HG03025 (cell line): ENCODE data around the gene PRR14L.
"Not testable (repeated sequence)": the region's sequence is repeated elsewhere in the genome, so short reads cannot be mapped to it uniquely, and the experiment has no call there.

Source experiments
- ATAC-seq: cut with Tn5 transposase; IDR thresholded peaks from one replicate; pipeline ENCODE4 v1.9.1; 2021; ENCODE audit warnings: mild to moderate bottlenecking, moderate library complexity; ENCODE audit not compliant: unreplicated experiment, low FRiP score

The PRR14L gene

DNA sequence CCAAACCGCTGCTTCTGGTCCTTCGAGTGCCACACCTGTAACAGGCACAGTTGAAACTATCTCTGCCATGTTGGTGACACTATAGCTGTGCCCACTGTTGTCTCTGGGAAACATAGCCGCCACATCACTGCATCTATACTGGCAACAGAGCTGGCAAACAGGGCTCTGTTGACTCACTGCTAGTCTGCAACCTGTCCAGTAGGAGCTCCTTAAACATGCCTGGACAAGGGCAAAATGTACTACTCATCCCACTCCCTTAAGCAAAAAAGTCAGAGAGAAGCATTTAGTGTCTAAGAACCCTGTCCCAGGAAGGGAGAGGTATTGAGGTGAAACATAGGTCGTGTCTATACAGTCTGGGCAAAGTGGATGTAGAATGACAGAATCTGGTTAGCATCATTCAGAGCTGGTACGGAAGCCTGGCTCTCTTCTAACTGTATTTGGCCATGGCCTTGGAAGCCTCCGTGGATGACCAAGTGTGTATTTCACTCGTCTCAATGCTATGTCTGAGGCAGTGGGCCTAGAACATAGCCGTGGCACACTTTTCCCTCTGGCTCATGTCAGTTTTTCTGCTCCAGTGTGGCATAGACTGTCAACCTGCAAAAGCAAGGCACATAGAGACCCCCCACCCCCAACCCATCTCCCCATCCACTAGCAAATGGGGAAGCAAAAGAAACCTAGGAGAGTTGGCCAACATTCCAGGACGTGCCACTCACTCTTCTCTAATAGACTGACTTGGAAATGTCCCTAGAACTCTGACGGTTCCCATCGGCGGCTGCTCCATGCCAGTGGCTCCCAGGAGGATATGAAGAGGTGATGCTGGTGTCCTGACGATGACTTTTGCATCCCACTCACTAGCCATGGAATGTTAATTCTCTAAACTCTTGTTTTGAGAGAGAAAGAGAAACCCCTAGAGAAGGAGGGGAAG, 66.5 kb downstream of the PRR14L start:
- ATAC-seq, result no peak

DNA sequence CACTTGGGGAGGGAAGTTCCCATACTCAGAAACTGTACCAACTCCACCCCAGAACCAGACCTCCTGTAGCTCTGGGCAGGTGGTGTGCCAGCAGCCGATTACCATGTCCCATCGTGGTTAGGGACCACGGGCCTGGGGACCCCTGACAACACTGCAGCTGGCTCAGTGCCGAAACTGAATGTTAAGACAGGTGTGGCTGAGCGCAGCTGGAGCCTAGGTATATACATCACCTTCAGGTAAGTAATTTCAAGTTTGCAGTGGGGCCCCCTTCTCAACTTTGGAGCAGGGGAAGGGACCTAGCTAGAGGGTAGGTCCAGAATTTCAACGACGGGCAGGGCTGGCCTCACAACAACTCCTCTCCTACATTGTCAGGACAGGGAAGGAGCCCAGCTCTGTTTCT, 67.2 kb downstream of the PRR14L start:
- no peak for ATAC-seq

DNA sequence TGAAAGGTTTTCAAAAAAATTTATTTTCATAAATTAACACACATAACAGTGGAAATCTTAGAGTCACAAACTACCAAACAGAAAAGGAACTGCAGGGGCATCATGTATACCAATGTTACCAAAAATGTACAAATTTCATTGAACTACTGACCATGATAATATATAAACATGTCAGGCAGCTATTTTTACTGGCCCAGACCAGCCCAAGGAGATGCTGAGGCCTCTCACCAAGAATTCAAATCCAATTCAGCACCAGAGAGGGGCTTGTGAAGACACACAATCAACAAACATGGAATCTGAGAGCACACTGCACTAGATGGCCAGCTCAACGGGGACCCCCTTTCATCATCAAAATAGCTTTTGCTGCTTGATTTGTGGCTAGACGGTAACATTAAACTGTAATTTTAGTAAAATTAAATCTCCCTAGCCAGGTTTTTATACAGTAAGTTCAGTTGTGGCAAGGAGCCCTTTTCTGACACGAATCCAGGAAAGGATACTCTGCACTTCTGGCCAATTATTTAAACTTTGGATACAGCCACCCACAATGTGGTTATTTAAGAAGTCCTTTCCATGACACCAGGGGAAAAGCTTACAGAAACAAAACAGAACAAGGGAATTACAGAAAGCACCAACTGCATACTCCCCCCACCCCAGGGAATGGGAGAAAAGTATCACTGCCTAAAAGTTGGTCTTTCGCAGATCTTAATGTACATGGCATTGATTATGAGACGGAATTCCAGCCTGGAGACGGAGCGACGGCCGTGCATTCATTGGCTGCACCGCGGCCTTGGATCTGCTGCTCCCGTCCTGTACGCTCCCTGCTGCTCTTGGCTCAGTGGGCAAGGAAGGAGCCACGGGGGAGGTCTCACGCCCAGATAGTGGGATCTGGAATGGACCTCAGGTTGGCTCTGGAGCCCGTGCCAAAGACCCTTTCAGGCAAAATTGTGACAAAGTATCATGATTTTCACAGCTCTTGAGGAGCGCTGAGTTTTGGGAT, 68.3 kb downstream of the PRR14L start:
- ATAC-seq, result no peak

DNA sequence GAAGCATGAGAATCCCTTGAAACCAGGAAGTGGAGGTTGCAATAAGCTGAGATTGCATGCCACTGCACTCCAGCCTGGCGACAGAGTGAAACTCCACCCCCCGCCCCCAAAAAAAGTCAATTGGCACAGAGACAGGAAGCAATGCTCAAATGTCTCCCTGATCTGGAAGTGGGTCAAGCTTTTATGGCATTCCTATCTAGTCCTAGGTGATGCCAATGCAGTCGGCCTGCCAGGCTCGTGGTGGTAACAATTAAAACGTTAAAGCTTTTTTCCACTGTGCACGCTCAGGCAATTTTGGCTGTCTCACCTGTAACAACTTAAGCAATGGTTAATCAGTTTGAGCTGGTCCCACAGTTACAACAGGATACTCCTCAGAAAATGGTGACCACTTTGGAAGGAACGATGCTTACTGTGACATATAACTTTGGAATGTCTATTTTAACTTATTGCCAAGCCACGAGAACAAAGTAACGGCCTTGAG, 69.0 kb downstream of the PRR14L start:
- no peak for ATAC-seq

DNA sequence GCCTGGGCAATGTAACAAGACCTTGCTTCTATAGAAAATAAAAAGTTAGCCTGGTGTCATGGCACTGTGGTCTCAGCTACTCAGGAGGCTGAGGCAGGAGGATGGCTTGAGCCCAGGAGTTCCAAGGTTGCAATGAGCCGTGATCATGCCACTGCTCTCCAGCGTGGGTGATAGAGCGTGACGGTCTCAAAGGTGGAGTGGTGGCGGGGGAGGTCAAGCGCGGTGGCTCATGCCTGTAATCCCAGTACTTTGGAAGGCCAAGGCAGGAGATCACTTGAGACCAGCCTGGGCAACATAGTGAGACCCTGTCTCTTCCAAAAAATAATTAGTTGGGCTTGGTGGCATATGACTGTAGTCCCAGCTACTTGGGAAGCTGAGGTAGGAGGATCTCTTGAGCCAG, 71.2 kb downstream of the PRR14L start:
- ATAC-seq, result no peak

DNA sequence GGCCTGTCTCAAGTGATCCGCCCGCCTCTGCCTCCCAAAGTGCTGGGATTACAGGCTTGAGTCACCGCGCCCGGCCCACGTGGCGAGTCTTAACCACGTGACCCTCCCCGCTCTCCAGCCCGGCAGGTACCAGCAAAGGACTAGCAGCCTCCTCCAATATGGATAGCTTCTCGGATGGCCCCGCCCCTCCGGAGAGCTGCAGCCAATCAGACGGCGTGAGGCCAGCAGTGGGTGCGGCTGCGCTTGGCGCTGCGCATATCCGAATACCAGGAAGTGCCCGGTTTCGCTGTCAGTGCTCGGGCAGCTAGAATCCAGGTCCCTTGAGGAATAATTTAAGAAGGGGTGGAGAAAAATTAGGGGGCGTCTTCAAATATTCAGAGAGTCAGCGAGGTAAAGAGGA, 73.2 kb downstream of the PRR14L start:
- no peak for ATAC-seq

DNA sequence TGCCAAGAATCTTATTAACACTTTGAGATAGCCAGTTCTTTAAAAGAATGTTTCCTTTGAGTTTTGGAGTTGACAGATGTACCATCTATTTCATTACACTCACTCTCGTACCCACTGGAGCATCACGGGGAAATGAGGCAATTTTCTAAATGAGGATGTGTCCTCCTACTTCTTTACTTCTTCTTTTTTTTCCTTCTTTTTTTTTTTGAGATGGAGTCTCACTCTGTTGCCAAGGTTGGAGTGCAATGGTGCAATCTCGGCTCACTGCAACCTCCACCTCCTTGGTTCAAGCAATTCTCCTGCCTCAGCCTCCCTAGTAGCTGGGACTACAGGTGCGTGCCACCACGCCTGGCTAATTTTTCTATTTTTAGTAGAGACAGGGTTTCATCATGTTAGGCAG, 75.7 kb downstream of the PRR14L start:
- ATAC-seq, result not testable (repeated sequence)

DNA sequence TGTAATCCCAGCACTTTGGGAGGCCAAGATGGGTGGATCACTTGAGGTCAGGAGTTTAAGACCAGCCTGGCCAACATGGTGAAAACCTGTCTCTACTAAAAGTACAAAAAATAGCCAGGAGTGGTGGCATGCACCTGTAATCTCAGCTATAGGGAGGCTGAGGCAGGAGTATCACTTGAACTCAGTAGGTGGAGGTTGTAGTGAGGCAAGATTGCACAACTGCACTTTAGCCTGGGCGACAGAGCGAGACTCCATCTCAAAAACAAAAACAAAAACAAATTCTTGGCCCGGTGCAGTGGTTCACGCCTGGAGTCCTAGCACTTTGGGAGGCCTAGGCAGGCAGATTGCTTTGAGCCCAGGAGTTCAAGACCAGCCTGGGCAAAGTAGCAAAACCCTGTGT, 81.1 kb downstream of the PRR14L start:
- ATAC-seq, result not testable (repeated sequence)

DNA sequence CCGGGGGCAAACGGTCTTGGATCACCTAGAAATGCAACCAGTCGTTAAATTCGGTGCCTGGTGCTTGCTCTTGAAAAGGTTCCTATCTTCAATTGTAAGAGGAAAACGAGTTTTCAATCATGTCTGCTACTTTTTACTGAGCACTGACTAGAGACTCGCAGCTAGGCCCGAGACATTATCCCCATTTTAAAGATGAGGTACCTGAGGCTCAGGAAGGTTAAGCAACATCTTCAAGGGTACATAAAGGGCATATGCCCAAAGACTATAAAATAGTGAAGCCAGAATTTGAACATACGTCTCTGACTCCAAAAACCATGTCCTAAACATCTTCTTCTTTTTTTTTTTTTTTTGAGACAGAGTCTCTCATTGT, 87.3 kb downstream of the PRR14L start:
- ATAC-seq, result no peak

DNA sequence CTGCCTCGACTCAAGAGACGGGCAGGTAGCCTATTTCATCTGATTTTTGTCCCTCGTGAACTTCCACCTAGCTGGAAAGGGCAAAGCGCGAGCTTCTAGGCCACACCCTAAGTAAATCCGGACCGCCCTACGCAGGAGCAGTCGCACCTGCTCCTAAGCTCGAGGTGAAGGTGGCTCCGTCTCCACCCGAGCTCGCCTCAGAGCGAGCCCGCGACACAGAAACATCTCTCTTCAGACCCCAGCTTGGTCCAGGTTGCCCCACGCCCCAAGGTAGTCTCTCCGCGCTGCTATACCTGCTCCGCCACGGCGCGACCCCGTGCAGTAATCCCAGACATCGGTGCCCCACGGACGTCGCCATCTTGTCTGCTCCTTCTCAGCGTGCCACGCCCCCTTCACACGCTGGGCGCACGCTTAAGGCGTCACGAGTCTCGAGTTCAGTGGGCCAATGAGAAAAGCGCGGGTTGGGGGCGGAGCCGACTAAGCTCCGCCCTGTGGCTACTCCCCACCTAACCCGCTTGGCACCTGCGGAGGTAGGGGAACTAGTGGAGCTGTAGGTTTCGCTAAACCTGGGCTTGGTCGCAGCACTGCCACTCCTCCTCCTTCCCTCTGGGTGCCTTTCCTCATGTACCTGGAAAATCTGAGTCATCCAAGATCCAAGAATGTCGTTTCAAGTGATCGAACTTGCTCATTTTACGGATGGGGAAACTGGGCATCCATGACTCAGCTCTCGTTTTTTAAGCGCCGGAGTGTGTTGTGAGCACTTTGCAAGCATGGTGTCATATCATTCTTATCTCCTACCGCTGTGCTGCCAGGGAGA, 87.9 kb downstream of the PRR14L start, which contains the start of gene PISD:
Gene PISD (minus strand): TSS at position 365 of the 817 bp plus-strand sequence. CDS start 7 bp downstream, at position 358.
- ATAC-seq, result peak; percentile 88

DNA sequence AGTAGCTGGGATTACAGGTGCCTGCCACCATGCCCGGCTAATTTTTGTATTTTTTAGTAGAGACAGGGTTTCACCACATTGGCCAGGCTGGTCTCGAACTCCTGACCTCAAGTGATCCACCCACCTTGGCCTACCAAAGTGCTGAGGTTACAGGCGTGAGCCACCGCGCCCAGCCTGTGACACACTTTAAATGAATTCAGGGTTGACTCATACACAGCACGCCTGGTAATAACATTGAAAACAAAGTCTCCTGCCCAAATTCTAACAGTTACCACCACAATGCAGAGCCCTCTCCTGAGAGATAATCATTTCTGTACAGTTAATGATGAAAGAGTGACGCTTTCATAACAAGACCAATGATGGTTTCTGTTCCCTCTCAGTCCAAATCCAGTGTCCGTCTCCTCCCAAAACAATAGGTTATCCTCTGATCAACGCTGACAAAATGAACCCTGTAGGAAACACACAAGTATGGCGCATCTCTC, 89.0 kb downstream of the PRR14L start:
- ATAC-seq, result not testable (repeated sequence)

DNA sequence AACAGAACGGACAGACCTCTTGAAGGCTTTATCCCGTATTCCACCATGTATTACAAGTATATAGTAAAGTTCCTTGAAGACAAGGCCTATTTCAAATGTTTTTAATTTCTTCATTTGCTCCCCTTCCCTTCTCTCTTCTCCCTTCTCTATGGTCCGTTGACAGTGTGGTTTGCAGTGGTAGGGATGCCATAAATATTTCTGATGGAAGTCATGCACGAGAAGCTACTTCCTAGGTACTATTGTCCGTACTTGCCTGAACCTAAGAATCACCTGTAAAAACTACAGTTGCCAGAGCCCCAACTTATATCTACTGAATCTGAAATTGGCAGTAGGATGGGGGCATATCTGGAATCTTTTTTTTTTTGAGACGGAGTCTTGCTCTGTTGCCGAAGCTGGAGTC, 90.7 kb downstream of the PRR14L start:
- no peak for ATAC-seq

DNA sequence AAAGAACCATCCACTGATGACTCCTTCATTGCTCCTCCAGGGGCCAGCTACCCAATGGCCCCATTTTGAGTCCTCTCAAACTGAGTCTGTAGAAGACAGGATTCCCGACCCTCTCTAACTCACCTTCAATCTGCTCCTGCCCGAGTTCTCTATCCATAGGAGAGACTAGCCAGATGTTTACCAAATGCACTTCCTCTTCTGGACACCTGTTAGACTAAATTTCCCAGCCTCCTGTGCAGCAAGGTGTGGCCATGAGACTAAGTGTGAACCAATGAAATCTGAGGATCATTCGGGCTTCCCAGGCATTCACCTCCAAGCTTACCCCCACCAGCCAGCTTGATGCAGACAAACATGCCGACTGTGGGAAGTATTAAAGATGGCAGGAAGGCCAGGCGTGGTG, 95.5 kb downstream of the PRR14L start:
- no peak for ATAC-seq

DNA sequence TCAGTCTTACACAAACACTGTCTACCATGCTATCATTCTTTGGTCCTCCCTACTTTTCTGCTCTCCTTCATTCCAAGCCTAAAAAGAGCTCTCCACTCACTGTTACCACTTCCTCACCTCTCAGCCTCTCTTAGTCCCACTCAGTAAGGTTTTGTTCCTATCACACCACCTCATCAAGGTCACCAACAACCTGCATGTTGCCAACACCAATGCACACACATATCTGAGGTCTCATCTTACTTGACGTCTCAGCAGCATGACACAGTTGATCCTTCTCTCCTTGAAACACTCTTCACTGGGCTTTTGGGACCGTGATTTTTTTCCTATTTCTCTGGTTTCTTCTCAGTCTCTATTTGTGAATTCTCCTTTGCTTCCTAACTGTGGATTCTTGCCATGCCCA, 96.0 kb downstream of the PRR14L start:
- no peak for ATAC-seq

DNA sequence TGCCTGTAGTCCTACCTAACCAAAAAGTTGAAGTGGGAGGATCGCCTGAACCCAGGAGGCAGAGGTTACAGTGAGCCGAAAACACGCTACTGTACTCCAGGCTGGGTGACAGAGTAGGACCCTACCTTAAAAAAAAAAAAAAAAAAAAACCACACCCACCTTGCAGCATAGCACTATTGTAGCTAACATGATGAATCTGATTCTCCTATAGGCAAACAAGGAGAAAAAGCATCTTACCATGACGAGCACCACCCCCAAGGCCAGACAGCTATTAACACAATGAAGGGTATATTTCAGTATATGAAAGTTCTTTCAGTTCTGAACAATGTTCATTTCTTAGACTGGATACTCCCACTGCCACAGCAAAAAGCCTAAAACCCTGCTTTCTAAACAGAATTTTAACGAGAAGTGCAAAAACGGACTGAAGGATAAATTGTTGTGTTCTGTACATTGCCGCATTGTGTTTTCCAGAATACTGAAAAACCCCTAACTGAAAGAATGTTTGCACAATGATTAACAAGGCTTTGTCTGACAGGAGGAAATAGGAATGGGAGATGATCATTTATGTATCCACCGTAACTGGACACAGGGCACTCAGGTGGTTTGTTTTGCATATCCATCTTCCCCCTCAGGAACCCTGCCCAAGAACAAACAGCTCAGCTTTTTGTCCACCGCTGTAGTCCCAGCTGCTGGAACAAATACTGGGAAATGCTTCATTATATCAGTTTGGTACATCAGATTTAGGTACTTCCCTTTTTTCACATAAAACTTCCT, 96.8 kb downstream of the PRR14L start:
- no peak for ATAC-seq

DNA sequence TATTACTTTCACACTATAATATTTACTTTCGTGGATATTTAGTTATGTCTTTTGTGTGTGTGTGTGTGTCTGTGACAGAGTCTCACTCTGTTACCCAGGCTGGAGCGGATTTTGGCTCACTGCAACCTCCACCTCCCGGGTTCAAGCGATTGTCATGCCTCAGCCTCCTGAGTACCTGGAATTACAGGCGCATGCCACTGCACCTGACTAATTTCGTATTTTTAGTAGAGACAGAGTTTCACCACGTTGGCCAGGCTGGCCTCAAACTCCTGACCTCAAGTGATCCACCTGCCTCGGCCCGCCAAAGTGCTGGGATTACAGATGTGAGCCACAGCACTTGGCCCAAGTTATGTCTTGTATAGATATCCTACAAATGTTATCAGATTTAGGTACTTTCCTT, 97.8 kb downstream of the PRR14L start:
- ATAC-seq, result no peak

DNA sequence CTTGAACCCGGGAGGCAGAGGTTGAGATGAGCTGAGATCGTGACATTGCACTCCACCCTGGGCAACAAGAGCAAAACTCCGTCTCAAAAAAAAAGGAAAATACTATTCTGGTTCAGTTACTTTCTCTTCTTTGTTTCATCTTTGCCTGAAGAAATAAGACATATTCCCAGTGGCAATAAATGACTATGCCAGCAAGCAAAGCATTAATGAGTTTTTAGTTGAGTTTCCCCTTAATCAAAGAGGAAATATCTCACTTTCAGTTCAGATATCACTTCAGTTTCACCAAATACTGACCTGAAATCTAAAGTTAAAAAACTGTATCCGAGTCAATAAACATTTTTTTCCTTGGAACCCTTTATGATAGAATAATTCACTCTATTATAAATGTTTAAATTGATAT, 98.3 kb downstream of the PRR14L start:
- ATAC-seq, result no peak

DNA sequence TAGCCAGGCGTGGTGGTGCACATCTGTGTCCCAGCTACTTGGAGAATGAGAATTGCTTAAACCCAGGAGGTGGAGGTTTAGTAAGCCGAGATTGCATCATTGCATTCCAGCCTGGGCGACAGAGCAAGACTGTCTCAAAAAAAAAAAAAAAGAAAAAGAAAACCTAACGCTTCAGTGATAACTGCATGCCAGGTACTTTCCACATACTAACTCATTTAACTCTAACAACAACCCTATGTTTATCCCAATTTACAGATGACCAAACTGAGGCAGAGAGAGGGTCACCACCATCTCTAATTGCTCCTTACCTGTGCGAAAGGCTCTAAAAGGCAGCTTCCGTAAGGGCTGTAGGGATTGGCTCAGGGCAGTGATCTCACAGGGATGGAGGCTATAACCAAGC, 99.5 kb downstream of the PRR14L start:
- ATAC-seq, result no peak
